Smooth muscle cell of the brain vasculature (primary cell): Measurements from ENCODE around the gene C3orf22.

ENCODE experiments used
- DNase-seq: peaks from one replicate; pipeline ENCODE4 v3.0.0-alpha.2; 2012; ENCODE audit warnings: low read depth, low spot score

Gene C3orf22

GRCh38 chr3:126512916-126513650 lies 45.6 kb downstream of the C3orf22 start:
- no peak for DNase-seq

- DNase-seq: no peak
Measured at GRCh38 chr3:126512026-126512425, 46.7 kb downstream of the C3orf22 start.

GRCh38 chr3:126511291-126511690 lies 47.4 kb downstream of the C3orf22 start:
- DNase-seq: no peak

- no peak for DNase-seq
Measured at GRCh38 chr3:126510308-126510910, 48.3 kb downstream of the C3orf22 start.

GRCh38 chr3:126509597-126510307 lies 49.0 kb downstream of the C3orf22 start:
- DNase-seq: no peak

- no peak for DNase-seq
Measured at GRCh38 chr3:126508564-126508964, 50.2 kb downstream of the C3orf22 start.

GRCh38 chr3:126507886-126508285 lies 50.8 kb downstream of the C3orf22 start:
- DNase-seq: no peak

- DNase-seq: no peak
Measured at GRCh38 chr3:126503701-126504100, 55.0 kb downstream of the C3orf22 start.

GRCh38 chr3:126502656-126503055 lies 56.1 kb downstream of the C3orf22 start:
- DNase-seq: no peak

GRCh38 chr3:126501736-126502135 lies 57.0 kb downstream of the C3orf22 start:
- DNase-seq: no peak

GRCh38 chr3:126501054-126501453 lies 57.7 kb downstream of the C3orf22 start:
- no peak for DNase-seq

GRCh38 chr3:126500016-126500415 lies 58.7 kb downstream of the C3orf22 start:
- DNase-seq: no peak
